Thoracic aorta (tissue), 2 donors: ENCODE results near the gene TNFRSF9. TPM values are rescaled to one million over a fixed set of nuclear protein-coding genes. Genes with fewer than 3 reads are reported as not detected.

Source experiments
- ATAC-seq: fragments of 150-250 bp; one replicate; pipeline ENCODE4 v1.8.0; 2017; ENCODE audit warnings: low read depth; ENCODE audit not compliant: insufficient number of reproducible peaks, low FRiP score
- DNase-seq: peaks from one replicate; pipeline ENCODE4 v3.0.0-alpha.2; 2020; ENCODE audit warnings: low spot score
- H3K27ac ChIP-seq, 2 donors: fragments of 200-600 bp; sonication (generic); 1 replicate in 1 of 2; 2 replicates in 1 of 2; pipeline ENCODE4 v1.5.1; 2016; ENCODE audit warnings: mild to moderate bottlenecking in 2 of 2, moderate library complexity in 2 of 2
- H3K27me3 ChIP-seq: fragments of 200-600 bp; sonication (generic); replicated peaks from 2 replicates; pipeline ENCODE4 v1.6.0; 2016; ENCODE audit warnings: mild to moderate bottlenecking; ENCODE audit not compliant: insufficient read depth
- H3K36me3 ChIP-seq: fragments of 200-600 bp; sonication (generic); one replicate; pipeline ENCODE4 v1.5.1; 2016
- H3K4me1 ChIP-seq, 2 donors: fragments of 200-600 bp; sonication (generic); 1 replicate in 1 of 2; 2 replicates in 1 of 2; pipeline versions ENCODE4 v1.5.1 to v1.6.0; 2016; ENCODE audit warnings: low read depth in 2 of 2, mild to moderate bottlenecking in 1 of 2; ENCODE audit not compliant: control insufficient read depth in 1 of 2
- H3K4me3 ChIP-seq: fragments of 200-600 bp; sonication (generic); 2 replicates; pipeline ENCODE4 v1.5.1; 2016; ENCODE audit warnings: mild to moderate bottlenecking
- H3K9me3 ChIP-seq: fragments of 200-600 bp; sonication (generic); 2 replicates; pipeline ENCODE4 v1.5.1; 2016
- CTCF ChIP-seq: fragments of 200-600 bp; sonication (generic); IDR thresholded peaks from one replicate; pipeline ENCODE4 v1.5.1; 2019; ENCODE audit warnings: antibody characterized with exemption
- total RNA-seq, 2 donors: library from RNA; depleted of rRNA; stranded (reverse); fragments of >200 nt; gene quantifications; one replicate each; pipeline versions ENCODE4 v1.1.0 to v1.2.3, GENCODE V29; 2016

Gene TNFRSF9
- total RNA-seq, 2 donors from 2014 or later = not detected

GRCh38 chr1:7938070-7938469 is 2.6 kb downstream of the TNFRSF9 start:
- no peaks in the 10 kb centered on the region for H3K36me3 ChIP-seq
- DNase-seq (no peak), ATAC-seq (no peak)
- no peak overlapping the region for H3K4me3 ChIP-seq
- TF ChIP-seq CTCF = no peak
- H3K4me1 ChIP-seq = peaks cover 18 to 34% of the 10 kb centered on the region in 2 donors
- H3K9me3 ChIP-seq = no peaks in the 10 kb centered on the region
- no peaks in the 10 kb centered on the region for H3K27me3 ChIP-seq
- H3K27ac ChIP-seq = no peak overlapping the region

GRCh38 chr1:7932524-7933138 is 8.0 kb downstream of the TNFRSF9 start:
- no peak overlapping the region for H3K4me3 ChIP-seq
- ATAC-seq (no peak), DNase-seq (no peak)
- H3K4me1 ChIP-seq = no peaks in the 10 kb centered on the region
- no peaks in the 10 kb centered on the region for H3K9me3 ChIP-seq
- no peaks in the 10 kb centered on the region for H3K27me3 ChIP-seq
- H3K27ac ChIP-seq = no peak overlapping the region
- no peak for TF ChIP-seq CTCF
- no peaks in the 10 kb centered on the region for H3K36me3 ChIP-seq

GRCh38 chr1:7931446-7931812 is 9.2 kb downstream of the TNFRSF9 start:
- H3K9me3 ChIP-seq = no peaks in the 10 kb centered on the region
- no peaks in the 10 kb centered on the region for H3K4me1 ChIP-seq
- no peaks in the 10 kb centered on the region for H3K27me3 ChIP-seq
- DNase-seq (no peak), ATAC-seq (no peak)
- no peak overlapping the region for H3K4me3 ChIP-seq
- no peaks in the 10 kb centered on the region for H3K36me3 ChIP-seq
- TF ChIP-seq CTCF = no peak
- no peak overlapping the region for H3K27ac ChIP-seq

GRCh38 chr1:7930645-7931445 is 9.8 kb downstream of the TNFRSF9 start:
- no peak for TF ChIP-seq CTCF
- Histone ChIP-seq H3K36me3 (no peaks in the 10 kb centered on the region), H3K27ac (no peak overlapping the region), H3K9me3 (no peaks in the 10 kb centered on the region), H3K4me1 (no peaks in the 10 kb centered on the region), H3K27me3 (no peaks in the 10 kb centered on the region), H3K4me3 (no peak overlapping the region)
- ATAC-seq (no peak), DNase-seq (no peak)

GRCh38 chr1:7929637-7930036 is 11.0 kb downstream of the TNFRSF9 start:
- H3K36me3 ChIP-seq = no peaks in the 10 kb centered on the region
- no peaks in the 10 kb centered on the region for H3K4me1 ChIP-seq
- no peak overlapping the region for H3K4me3 ChIP-seq
- no peak overlapping the region for H3K27ac ChIP-seq
- no peak for DNase-seq
- no peaks in the 10 kb centered on the region for H3K9me3 ChIP-seq
- ATAC-seq = no peak
- no peak for TF ChIP-seq CTCF
- no peaks in the 10 kb centered on the region for H3K27me3 ChIP-seq
